Myometrial cell (primary cell): ENCODE results near the gene KHDRBS1. TPM values are rescaled to one million over a fixed set of nuclear protein-coding genes. Genes with fewer than 3 reads are reported as not detected.

Experiments
- total RNA-seq: library from RNA; depleted of rRNA; stranded (reverse); fragments of >200 nt; gene quantifications from 2 replicates; pipeline ENCODE4 v1.2.3, GENCODE V29; 2015

KHDRBS1 gene
- 82.7 and 95.7 TPM in 2 replicates for total RNA-seq

DNA sequence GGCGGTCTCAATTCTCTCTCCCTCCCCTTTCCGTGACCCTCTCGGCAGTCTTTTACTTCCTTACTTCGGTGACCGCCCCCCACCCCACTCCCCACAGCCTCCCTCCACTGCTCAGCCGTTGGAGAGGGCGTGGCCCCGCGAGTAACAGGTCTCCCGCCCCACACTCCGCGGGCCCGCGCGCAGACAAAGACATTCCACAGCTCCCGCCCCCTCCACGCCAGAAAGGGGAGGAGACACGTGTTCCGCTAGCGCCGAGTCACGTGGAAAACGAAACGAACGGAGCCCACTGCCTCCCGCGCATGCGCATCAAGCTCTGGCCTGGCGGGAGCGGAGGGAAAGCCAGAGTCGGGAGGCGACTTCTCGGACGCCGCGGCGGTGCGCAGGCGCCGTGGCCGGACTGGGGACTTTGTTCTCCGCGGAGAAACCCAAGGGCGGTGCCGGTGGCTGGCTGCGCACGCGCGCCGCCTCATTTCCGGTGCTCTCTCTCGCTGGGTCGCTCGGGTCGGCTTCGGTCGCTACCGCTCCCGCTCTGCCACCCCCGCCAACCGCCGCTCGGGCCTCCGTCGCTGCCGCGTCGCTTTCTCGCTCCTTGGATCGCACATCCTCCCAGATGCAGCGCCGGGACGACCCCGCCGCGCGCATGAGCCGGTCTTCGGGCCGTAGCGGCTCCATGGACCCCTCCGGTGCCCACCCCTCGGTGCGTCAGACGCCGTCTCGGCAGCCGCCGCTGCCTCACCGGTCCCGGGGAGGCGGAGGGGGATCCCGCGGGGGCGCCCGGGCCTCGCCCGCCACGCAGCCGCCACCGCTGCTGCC lies at the start of gene KHDRBS1:
Gene KHDRBS1 (plus strand): TSS at position 483 of the 813 bp plus-strand sequence. CDS start 128 bp downstream, at position 611.

GRCh38 chr1:32072622-32073298 lies 59.1 kb downstream of the KHDRBS1 start, which contains the start of gene TMEM39B:
Gene TMEM39B, plus strand, starts transcription at chr1:32072939. Its CDS starts 109 bp downstream, at chr1:32073048.

Other genes starting within 250 kb of the KHDRBS1 start
- 2.5 and 5.2 TPM in 2 replicates for gene ADGRB2, start 249.5 kb upstream of the KHDRBS1 start, total RNA-seq
- gene SPOCD1, start 197.8 kb upstream of the KHDRBS1 start, total RNA-seq, result 39.0 and 47.0 TPM in 2 replicates
- gene PTP4A2, start 75.5 kb upstream of the KHDRBS1 start, total RNA-seq, result 269 and 360 TPM in 2 replicates
- gene TMEM39B, start 59.1 kb downstream of the KHDRBS1 start, total RNA-seq, result 5.1 and 7.8 TPM in 2 replicates
- gene KPNA6, start 94.2 kb downstream of the KHDRBS1 start, total RNA-seq, result 45.3 and 47.7 TPM in 2 replicates
- gene TXLNA, start 165.8 kb downstream of the KHDRBS1 start, total RNA-seq, result 57.9 and 77.3 TPM in 2 replicates
- gene CCDC28B, start 186.7 kb downstream of the KHDRBS1 start, total RNA-seq, result 17.6 and 17.9 TPM in 2 replicates
- gene IQCC, start 191.8 kb downstream of the KHDRBS1 start, total RNA-seq, result 1.4 and 2.1 TPM in 2 replicates
- not detected in 2 replicates for gene DCDC2B, start 195.2 kb downstream of the KHDRBS1 start, total RNA-seq
- gene TMEM234, start 208.5 kb downstream of the KHDRBS1 start, total RNA-seq, result 14.2 and 16.4 TPM in 2 replicates
- gene EIF3I, start 208.5 kb downstream of the KHDRBS1 start, total RNA-seq, result 502 and 539 TPM in 2 replicates
- 0.35 TPM in 1 of 2 replicates, not detected in the other for gene FAM167B, start 233.4 kb downstream of the KHDRBS1 start, total RNA-seq
- not detected in 2 replicates for gene LCK, start 237.4 kb downstream of the KHDRBS1 start, total RNA-seq